Activated CD8-positive, alpha-beta memory T cell treated with anti-CD3 and anti-CD28 coated beads for 1 hour (primary cell): Measurements from ENCODE around the gene FSHB.
"Not testable (repeated sequence)": the region's sequence is repeated elsewhere in the genome, so short reads cannot be mapped to it uniquely, and the experiment has no call there.

Source experiments
- DNase-seq, 2 donors: peaks; one replicate each; pipeline ENCODE4 v3.0.0-alpha.2; 2020; ENCODE audit warnings: low read depth in 1 of 2; ENCODE audit errors: extremely low read depth in 1 of 2

The FSHB gene

DNA sequence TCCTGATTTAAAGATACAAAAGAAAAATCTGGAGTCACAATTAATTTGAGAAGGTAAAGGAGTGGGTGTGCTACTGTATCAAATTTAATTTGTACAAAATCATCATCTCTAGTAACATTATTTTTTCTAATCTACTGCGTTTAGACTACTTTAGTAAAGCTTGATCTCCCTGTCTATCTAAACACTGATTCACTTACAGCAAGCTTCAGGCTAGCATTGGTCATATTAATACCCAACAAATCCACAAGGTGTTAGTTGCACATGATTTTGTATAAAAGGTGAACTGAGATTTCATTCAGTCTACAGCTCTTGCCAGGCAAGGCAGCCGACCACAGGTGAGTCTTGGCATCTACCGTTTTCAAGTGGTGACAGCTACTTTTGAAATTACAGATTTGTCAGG is at the start of gene FSHB:
Gene FSHB, plus strand, starts transcription at position 301 of the 400 bp plus-strand sequence. CDS start 889 bp downstream, outside the sequence.
- no peak for DNase-seq

DNA sequence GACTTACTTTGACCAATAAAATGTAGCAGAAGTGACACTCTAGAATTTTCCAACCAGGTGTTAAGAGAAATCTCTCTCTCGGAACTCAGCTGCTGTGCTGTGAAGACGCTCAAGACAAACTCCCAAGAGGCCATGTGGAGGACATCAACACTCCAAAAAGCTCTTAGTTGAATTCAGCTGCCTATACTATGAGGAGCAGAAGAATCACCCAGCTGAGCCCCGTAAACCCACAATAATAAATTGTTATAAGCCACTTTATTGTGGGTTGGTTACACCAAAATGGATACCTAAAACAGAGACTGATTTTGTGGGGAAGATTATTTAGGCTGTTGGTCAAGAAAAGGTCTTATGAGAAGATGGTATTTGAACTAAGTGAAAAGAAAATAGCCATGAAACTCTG is 44.1 kb upstream of the FSHB start:
- DNase-seq, result no peak

DNA sequence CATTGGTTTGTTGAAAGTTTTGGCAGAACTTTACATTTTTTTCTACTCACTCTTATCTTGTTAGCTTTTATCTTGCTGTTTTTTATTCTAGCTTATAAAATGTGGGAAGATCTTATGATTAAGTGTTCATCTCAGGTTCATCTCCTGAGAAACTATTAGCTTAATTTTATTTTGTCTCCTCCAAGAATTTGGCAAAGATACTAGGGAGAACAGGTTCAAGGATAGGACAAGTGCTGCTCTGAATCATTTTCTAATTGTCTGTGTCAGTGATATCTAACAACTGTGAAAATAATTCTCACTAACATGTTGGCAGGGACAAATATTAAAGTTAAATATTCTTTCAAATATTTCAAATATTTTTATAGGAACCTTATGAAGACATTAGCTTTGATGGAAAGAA is 38.2 kb upstream of the FSHB start:
- DNase-seq, result no peak

DNA sequence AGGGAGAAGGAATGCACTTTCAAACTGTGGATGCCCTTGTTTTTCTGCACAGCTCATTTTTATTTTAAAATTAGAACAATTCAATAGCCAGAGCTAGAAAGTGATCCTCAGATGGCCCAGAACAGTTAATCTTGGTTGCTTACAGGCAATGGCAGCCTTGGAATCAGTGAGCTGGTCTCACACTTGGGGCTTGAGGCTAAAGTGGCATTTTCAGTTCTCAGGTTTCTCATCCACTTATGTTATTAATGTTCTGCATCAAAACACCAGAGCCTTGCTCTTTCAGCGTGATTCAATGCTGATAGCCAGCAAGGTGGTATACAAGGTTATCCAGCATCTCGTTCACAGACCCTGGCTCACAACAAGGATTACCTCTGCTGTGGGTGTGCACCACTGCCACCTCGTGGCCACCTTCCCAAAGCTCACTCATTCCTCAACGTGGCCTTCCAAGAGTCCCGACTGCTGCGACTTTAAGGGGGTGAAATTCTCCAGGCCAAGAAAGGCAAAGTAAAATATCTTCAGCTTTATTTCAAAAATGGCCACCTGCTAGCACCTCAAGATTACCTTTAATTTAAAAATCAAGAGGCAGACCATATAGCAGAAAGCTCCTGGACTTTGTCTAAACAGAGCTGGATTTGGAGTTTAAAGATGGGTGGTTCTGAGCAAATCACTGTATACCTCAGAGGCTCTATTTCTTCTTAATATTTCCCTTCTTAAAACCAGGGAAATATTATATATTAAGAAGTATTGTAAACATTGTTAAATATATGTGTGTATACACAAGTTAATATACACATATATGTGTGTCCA is 34.2 kb upstream of the FSHB start:
- DNase-seq, result peak in 1 of 2 donors; percentile 3

DNA sequence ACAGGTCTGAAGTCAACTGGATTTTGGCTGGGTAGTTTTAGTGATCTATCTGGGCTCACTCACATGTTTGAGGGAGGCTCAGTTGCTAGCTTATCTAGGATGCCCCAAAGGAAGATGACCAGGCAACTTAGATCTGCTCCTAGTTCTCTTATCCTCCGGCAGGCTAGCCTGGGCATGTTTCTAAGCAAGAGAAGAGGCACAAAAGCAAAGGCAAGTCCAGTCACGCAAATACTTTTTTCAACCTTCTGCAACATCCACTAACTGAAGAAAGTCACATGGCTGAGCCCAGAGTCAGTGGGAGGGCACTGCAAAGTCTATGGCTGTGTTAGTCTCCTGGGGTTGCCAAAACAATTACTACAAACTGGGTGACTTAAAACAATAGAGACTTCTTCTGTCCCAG is 32.9 kb upstream of the FSHB start:
- DNase-seq, result no peak

DNA sequence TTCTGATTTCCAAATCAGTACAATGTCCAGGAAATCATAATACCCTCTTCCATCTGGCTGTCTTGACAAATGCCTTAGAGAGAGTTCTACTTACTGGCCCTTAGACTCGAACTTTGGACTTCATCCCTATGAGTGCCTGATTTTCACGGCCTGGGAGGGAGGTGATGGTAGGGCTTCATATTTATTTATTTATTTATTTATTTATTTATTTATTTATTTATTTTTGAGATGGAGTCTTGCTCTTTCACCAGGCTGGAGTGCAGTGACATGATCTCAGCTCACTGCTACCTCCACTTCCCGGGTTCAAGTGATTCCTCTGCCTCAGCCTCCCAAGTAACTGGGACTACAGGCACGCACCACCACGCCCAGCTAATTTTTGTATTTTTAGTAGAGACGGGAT is 27.8 kb upstream of the FSHB start:
- DNase-seq, result not testable (repeated sequence)

DNA sequence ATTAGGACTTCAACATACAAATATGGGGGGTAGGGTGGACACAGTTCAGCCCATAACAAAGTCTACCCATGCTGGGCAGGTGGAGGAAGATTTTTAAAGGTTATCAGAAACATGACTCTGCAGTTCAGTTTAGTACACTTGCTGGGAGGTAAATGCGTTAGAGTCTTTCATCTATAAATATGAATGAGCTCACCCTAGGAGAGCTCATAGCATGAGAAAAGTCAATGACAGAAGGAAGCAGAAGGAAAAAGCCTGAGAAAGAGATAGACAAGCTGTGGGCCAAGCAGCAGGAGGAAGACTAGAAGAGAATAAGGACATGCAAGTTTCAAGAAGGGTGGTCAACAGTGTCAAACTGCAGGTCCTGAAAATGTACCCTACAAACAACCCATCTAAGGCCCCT is 27.0 kb upstream of the FSHB start:
- no peak for DNase-seq

DNA sequence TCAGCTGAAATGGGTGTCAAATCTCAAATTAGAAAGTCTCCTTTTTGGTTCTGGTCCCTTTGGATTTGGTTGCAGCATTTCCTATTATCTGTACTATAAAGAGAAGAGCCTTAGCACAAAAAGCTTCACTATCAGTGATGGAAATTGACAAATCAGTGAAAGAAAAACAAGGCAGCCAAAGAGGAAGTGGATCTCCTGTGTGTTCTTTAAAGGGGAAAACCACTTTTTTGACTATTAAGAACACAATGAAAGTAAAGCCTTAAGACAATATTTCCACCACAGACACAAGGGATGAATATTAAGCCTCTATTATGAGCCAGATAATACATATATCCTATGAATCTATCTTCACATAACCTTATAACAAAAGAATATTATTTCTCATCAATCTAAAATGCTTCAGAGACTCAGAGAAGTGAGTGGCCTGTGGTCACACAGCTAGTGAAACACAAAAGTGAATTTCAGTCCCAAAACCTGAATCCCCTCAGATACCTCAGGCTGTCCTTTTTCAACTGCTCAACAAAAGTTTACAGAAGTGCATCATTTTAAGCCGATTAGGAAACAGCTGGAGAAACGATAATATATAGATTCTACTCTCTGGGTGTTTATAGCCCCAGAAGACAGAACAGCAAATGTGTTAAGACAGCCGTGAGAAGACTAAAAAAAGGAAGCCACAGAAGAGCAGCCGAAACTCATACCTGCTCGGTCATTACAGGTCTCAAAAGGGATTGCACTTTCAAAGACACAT is 24.4 kb upstream of the FSHB start:
- DNase-seq, result no peak

DNA sequence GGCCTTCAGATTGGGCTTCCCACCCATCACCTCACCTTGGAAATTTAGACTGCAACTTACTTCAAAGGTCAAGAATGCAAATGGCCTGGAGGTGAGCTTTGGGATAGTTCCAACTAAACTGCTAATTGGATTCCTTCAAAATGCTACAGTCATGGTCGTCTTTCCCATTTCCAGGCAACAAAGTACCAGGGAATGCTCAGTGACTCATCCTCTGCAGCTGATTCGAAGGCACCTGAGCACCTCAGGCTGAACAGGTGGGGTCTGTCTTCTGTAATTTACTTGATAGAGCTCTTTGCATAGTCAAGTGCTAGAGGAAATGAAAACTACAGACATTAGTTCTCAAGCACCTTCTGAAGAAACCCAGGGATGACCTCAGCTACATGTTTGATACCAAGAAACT is 20.5 kb upstream of the FSHB start:
- no peak for DNase-seq

DNA sequence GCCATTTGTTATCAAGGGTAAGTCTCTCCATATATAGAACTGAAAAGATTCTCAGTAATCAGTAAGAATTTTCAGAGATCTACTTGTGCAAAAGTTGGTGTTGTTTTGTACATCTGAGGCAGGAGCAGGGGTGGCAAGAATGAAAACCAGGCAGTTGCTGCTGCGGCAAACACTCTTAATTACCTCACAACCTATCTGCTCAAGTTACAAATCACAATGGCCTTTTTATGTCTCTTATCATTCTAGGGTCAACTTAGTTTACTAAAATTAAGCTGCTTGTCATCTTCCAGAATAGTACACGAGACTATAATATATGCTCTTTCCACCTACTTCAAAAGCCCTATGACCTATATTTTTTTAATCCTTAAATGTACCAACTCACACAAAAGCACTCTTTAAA is 14.3 kb upstream of the FSHB start:
- DNase-seq, result no peak

DNA sequence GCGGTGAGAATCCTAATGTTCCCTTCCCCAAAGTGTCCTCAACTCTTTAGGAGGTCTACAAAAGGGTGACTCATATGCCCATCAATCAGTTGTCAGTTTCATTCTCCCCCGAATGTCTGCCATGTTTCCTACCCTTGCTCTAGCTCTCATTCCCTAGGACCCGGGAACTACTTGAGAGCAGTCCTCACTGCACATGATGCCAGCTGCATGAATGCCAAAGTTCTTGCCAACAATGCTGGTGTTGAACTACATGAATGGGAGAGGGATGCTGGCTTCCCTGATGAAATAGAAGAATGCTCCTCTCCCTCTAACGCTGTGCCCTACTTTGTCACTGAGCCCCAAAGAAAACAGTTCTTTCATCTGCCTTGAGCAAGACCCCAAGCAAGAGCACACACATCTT is 12.5 kb upstream of the FSHB start:
- DNase-seq, result no peak

DNA sequence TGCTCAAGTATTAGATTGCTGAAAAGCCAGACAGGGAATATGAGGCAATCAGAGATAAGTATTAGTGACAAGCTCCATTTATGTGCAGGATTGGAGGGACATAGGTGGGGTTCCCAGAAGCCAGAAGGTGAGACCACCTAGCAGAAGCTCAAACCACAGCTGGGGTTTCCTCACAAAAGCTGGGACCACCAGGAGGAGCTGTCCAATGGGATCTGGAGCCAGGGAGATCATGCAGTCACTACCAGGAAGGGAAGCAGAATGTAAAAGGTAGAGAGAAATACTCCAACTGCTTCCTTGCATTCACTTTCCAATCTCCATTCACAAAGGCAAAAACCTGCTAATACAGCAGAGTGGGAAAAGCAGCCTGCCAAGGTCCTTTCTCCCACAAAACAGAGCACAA is 5.2 kb upstream of the FSHB start:
- DNase-seq, result no peak

DNA sequence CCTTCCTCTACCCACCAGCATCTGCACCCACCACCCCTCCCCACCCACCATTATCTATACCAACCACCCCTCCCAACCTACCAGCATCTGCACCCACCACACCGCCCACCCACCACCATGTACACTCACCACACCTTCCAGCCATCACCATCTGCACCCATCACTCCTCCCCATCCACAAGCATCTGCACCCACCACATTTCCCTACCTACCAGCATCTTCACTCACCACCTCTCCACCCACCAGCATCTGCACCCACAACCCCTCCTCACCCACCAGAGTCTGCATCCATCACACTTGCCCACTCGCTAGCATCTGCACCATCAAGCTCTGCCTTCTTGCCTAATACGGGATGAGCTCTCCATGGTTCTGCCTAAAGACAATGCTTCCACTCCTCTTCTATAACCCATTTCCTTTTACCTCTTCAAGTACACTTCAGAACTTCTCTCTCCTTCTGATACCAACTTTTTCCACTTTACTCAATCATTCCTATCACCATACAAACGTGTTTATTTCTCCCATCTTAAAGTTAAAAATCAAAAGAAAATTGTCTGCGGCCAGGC is 2.4 kb upstream of the FSHB start:
- no peak for DNase-seq

DNA sequence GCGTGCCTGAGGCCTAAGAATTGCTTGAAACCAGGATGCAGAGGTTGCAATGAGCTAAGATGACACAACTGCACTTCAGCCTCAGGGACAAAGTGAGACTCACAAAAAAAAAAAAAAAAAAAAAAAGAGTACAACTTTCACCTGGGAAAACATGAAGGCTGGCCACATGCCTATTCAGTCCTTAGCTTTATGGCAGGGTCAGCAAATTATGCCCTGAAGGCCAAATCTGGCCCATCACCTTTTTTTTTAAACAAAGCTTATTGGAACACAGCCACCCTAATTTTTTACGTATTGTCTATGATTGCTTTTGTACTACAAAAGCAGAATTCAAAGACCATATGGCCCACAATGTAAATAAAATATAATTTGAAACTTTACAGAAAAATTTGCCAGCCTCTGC is 8.2 kb downstream of the FSHB start:
- no peak for DNase-seq

DNA sequence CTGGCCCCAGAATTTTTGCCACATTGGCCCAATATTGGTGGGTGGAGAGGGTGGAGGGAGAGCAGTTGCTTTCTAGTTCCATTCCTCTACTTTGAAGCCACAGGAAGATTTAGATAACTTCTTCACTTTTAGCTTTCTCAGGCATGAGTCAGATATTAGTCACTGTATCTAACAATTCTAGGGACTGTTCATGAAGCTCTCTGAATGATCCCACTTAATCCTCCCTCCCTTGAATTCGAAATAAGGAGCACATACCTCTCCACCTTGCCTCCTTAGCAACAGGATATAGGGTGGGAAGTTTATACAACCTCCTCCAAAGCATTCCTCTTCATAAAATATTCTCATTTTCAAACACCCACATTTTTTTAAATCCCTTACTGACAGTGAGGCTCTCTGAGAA is 13.5 kb downstream of the FSHB start:
- no peak for DNase-seq

DNA sequence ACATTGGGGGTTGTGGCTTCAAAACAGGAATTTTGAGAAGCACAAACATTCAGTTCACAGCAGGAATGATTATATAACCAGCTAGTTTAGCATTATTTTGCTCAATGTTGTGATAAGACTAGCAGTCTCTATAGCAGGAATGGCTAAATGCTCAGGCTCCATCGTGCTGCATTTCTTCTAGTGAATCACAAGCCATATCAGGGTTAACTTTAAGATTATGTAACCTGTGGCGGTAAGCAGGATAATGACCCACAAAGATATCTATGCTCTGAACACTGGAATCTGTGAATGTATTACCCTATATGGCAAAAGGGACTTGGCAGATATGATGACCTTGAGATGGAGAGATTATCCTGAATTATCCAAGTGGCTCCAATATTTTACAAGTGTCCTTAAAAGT is 14.8 kb downstream of the FSHB start:
- DNase-seq, result no peak

DNA sequence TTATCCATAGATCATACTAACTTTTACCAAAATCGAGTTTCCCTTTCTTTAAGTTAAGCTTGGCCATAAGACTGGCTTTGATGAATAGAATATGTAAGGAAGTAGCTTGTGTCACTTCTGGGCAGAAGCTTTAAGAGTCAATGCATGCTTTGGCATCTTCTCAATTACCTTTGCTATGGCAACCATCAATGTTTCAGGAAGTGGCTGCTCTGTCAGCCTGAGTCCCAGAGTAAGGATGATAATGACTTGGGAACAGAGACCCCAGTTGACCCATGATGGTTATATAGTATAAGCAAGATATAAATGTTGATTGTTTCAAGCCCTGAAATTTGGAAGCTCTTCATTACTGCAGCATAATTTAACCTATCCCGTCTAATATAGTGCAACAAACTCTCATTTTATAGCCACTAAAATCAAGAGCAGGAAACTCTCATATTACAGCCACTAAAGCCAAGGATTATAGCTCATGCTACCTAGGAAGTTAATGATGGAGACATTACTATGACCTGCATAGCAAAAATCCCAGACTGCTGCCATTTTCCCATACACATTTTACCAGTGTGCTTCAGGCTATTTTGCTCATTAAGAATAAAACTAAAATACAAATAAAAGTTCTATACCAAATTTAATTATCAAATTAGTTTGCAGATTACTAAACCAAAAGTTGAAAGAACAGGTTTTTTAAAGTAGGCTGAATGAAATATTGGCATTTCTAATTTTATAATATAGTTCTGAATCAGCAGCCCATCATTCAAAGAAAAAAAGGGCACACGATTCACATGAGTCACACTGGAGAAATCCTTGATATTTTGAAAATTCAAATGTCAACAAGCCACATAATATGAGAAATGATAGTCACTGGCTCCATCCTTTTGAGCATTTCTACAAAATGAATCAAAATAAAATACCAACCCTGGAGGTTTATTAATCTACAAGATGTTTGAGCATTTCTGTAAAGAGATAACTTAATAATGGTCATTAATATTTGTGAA is 23.8 kb downstream of the FSHB start:
- no peak for DNase-seq

DNA sequence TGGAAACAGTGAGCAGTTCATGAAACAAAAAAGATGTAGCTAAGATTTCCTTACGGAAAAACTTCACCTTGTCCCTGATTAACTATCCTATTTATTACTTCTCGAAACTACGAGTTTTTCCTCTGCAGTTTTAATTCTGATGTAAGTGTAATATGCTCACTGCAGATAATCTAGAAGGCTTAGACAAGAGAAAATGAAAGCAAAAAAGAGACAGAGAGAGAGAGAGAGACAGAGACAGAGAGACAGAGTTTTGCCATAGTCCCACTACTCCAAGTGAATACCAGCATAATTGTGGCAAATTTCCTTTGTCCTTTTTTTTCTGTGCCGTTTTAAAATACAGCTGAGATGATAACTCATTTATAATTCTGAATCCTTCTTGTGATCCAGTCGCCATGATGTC is 24.8 kb downstream of the FSHB start:
- no peak for DNase-seq

DNA sequence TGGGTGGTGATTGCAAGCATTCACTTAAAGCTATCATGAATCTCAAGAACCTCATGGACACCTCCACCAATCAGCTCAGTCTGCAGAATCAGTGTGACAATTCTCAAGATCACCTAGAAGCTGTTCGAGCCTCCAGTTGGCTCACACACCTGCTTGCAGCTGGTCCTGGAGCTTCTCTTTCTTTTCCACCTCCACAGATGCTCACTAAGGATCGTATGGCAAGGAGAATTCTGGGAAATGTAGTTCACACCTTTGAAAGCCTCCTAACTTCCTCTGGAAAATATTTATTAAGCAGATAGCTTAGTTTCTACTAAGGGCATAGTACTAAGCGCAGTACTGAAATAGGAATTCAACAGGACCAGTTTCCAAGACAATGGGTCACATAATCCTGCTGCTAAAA is 26.2 kb downstream of the FSHB start:
- no peak for DNase-seq

DNA sequence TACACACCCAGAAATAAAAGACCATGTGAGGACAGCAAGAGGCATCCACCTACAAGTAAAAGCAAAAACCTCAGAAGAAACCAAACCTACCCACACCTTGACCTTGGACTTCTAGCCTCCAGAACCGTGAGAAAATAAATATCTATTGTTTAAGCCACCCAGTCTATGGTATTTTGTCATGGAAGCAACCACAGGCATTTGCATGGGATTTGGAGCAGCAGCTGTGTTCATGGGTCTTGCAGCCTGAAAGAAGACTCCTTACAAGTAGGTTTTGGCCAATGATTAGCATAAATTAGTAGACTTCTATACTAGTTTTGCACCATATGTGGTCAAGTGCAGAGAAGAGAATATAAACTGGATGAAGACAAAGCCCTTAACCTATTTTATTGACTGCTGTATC is 27.9 kb downstream of the FSHB start:
- no peak for DNase-seq

DNA sequence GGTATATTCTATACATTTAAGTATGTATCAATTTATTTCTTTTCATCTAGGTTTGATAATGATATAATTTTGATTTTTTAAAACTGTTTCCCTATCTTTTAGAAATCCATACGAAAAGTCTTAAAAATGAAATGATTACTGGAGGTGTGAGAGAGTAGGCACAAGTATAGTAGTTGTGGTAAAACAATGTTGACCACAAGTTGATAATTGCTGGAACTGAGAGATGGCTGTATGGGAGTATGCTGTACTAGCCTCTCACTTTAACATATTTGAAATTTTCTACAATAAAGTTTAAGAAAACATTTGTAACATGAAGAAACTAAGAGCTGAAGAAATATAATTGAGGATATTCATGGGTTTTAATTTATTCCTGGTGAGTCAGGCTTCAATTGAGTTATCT is 30.0 kb downstream of the FSHB start:
- no peak for DNase-seq
